HG02973 (cell line): ENCODE measurements around the gene CTSE.

Source experiments
- ATAC-seq: cut with Tn5 transposase; IDR thresholded peaks from one replicate; pipeline ENCODE4 v1.9.1; 2021; ENCODE audit warnings: moderate library complexity; ENCODE audit not compliant: unreplicated experiment

CTSE gene

GRCh38 chr1:205973377-205974232, 50.1 kb downstream of the CTSE start:
- ATAC-seq = no peak

DNA sequence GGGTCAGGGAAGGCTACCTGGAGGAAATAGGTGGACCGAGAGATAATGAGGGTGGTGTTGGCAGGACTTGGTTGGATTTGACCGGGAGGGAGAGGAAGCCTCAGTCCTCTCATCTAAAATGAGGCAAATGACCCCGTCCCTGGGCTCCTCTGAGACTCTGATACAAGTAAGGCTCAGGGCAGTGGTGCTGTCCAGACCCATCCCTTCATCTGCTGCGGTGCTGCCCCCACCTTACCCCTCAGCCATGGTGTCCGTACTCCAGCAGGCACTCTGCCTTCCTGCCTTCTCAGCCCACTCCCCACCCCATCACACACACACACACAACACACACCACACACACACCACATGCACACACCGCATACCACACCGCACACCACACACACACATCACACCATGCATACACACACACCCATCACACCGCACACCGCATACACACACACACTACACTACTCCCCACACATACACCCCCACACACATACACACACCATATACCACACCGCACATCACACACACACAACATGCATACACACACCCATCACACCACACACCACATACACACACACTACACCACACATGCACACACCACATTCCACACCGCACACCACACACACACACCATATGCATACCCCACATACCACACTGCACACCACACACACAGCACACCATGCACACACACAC, 51.1 kb downstream of the CTSE start:
- ATAC-seq = no peak

DNA sequence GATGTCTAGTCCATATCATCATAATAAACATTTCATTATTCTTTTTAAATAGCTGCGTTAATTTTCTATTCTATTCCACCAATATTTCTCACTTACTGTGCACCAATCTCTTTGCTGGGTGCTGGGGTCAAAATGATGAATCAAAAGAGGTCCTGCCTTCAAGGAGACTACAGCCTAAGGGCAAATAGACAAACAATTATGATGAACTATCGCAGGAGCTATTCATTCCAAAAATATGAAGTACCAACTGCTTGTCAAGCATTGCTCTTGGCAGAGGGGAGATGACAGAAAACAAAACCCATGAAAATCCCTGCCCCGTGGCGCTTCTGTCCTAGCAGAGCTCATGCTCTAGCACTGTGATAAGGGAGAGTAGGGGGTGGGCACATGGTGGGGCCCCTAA, 51.6 kb downstream of the CTSE start:
- ATAC-seq = no peak

- ATAC-seq = no peak
Measured at GRCh38 chr1:205971082-205971481, 52.6 kb downstream of the CTSE start.

DNA sequence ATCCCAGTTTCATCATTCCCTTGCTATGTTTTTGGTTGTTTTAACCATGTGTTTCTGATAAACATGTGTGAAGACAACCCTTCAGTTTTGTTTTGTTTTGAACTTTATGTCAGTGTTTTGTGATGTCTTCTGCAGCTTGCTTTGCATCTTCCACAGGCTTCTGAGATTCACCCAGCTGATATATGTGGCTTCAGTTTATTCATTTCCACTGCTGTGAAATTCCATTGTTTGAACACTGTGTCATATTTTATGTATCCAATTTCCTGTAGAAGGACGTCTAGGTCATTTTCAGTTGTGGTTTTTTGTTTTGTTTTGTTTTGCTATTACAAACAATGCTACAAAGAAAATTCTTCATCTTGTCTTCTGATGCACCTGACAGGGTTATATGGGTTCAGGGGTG, 53.2 kb downstream of the CTSE start:
- no peak for ATAC-seq

DNA sequence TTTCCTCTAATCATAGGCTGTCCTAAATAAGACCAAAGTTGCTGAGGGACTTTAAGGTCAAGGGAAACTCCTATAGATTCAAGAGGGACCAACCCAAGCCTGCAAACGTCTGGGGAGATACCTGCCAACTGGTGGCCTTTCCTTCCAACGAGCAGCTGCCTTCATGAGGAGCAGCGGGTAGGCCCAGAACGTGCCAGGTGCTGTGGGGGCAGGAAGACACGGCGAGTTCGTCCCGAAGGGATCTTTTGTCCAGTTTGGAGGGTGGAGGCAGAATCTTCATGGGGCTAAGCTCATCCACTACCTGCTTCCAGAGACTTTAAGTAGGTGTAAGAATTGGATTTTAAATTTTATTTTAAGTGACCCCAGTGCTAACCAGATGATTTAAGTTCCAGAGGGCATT, 54.5 kb downstream of the CTSE start:
- ATAC-seq = no peak

DNA sequence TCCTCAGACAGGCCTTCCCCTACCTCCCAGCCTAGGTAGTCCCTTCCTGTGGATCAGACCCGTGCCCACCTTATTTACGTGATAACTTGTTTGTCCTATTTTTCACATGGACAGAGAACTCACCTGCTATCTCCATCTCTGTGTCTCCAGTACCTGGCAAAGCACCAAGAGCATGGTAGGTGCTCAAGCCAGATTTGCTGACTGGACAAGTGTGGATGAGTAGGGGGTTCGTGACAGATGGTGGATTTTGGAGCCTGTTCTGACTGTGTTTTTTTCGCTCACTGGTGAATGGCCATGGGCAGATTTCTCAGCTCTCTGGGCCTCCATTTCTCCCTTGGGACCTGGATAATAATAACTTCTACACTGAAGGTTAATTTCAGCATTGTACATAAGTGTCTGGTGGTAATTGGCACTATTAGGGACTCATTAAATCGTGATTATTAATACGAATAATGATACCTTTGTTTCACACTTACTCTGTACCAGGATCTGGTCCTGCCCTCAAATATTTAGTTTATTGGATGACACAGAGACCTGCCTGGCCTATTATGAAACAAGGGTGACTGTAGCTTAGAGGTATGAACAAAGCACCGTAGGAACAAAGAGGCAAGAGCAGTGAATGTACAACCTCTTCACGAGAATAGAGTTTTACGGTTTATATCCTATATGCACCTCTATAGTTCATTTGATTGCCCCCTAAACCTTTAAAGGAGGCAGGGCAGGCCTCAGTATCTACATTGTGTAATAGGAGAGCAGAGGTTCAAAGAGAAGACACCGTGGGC, 56.0 kb downstream of the CTSE start:
- ATAC-seq = no peak

GRCh38 chr1:205965036-205965884, 58.4 kb downstream of the CTSE start:
- ATAC-seq = no peak

- no peak for ATAC-seq
Measured at GRCh38 chr1:205963352-205964155, 60.1 kb downstream of the CTSE start.

DNA sequence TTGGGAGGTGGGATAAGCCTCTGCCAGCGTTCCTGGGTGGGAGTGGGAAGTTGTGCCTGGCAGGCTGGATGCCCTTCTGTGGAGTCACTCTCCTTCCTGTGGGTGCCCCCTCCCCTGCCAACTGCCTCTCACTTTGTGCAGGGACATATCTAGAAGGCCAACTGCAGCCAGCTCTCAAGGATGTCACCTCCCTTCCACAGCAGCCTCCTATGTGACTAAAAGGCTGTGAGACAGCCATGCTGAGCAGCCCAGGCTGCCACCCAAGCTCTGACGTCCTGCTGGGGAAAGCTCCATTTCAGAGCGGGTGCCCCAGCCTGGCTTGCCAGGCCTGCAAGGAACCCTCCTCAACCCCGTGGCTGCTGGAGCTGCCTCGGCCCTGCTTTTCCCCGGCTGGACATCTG, 60.9 kb downstream of the CTSE start:
- no peak for ATAC-seq

DNA sequence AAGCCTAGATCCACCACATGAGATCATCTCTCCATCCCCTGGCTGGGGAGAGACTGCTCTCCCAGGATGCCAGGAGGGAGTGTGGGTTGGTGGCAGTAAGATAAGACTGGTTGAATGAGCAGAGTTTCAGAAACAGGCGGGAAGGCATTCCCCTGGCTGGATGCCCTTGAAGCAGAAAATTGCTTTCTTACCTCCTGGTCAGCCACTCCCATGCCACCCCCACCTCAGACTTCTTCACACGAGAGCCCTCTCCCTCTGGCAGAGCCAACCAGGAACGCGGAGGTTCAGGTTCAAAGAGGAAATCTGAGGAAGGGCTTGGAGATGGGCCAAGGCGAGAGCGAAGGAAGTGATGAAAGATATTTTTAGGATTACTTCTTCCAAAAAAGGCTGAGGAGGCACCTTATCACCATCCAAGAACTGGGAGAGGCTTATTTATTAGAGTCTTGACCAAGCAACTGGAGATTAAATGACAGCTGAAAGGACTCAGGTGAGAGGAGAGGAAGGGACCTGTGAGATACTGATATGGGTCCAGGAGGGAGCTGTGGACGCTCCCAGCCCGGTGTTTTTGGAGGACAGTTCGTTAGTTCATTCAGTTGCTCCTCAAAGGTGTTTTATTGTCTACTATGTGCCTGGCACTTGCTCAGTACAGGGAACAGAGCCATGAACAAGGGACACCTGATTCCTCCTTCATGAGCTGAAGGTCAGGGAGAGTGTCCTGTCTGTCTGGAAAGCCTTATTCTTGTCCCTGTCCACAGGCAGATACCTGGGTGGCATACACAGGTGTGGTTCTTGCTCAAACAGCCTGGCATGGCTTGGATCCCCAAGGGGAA, 61.5 kb downstream of the CTSE start:
- ATAC-seq = no peak

DNA sequence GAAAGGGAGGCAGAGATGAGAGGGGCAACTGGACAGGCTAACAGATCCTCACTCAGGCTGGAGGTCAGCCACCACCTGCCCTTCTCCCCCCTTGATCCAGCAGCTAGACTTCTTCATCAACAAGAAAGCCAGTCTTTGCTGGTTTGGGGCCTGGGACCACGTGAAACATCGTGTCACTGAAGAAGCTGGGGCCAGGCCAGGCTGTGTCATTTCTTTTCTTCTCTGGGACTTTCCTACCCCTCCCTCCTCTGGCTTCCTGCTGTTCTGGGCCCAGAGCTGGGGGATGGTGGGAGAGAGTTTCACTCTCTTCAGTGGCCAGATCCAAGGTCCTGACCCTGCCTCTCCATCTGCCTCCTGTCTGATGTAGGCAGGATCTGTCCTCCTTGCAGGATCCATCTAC, 62.3 kb downstream of the CTSE start:
- ATAC-seq = no peak

GRCh38 chr1:205959789-205960188, 63.9 kb downstream of the CTSE start:
- no peak for ATAC-seq
